Chondrocyte (in vitro differentiated cells): Measurements from ENCODE around the gene STK32B. TPM values are rescaled to one million over a fixed set of nuclear protein-coding genes. Genes with fewer than 3 reads are reported as not detected.

Experiments used
- DNase-seq: peaks from one replicate; pipeline ENCODE4 v3.0.0; 2021; ENCODE audit warnings: mixed read lengths, low spot score
- H3K27ac Mint-ChIP-seq: one replicate; pipeline ENCODE4 v1.8.0; 2021; ENCODE audit warnings: mild to moderate bottlenecking, moderate library complexity, mixed read lengths; ENCODE audit not compliant: unreplicated experiment
- H3K27me3 Mint-ChIP-seq: 2 replicates; pipeline ENCODE4 v1.8.0; 2021; ENCODE audit warnings: low read depth, mixed read lengths
- H3K36me3 Mint-ChIP-seq: 2 replicates; pipeline ENCODE4 v1.8.0; 2021; ENCODE audit warnings: low read depth, mixed read lengths
- H3K4me1 Mint-ChIP-seq: 2 replicates; pipeline ENCODE4 v1.8.0; 2021; ENCODE audit warnings: low read depth, mild to moderate bottlenecking, mixed read lengths
- H3K4me3 Mint-ChIP-seq: one replicate; pipeline ENCODE4 v1.8.0; 2021; ENCODE audit warnings: mild to moderate bottlenecking, moderate library complexity, mixed read lengths; ENCODE audit not compliant: unreplicated experiment
- H3K9me3 Mint-ChIP-seq: 2 replicates; pipeline ENCODE4 v1.8.0; 2021; ENCODE audit warnings: low read depth, mixed read lengths
- total RNA-seq: library from RNA; stranded (reverse); gene quantifications from 3 replicates; pipeline ENCODE4 v1.2.1, GENCODE V29; 2021
- TF ChIP-seq, protein P1 (sequence below): fragments of 200-600 bp; sonication (generic); IDR thresholded peaks from 2 replicates; pipeline ENCODE4 v1.5.0; 2021; ENCODE audit warnings: antibody characterized with exemption, mild to moderate bottlenecking, moderate library complexity

Gene STK32B
- total RNA-seq, 1 donor from 2014 or later, result 14.2 TPM

DNA sequence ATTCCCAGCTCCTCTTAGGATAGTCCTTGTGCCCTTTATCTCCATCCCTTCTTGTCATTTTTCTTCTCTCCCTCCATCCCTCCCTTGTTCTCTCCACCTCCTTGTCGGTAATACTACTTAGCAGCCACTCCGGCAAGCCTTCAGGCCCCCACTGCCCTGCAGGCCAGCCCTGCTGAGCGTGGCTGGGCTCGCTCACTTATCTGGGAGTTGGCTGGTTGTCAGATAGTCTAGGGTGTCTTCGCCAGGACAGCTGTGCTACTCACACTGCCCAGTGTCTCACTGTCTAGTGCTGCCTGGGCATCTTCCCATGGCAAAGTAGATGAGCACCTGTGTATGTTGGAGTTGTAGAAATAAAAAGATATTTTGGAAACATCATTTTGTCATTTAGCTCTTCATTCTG, 75.0 kb downstream of the STK32B start:
- peaks cover 16% of the 10 kb centered on the region for H3K4me1 Mint-ChIP-seq
- H3K36me3 Mint-ChIP-seq, result peaks cover 1% of the 10 kb centered on the region
- H3K27ac Mint-ChIP-seq, result no peak overlapping the region
- H3K27me3 Mint-ChIP-seq, result no peaks in the 10 kb centered on the region
- no peak overlapping the region for H3K4me3 Mint-ChIP-seq
- H3K9me3 Mint-ChIP-seq, result peaks cover 1% of the 10 kb centered on the region
- no peak for DNase-seq
- TF ChIP-seq, protein P1, sequence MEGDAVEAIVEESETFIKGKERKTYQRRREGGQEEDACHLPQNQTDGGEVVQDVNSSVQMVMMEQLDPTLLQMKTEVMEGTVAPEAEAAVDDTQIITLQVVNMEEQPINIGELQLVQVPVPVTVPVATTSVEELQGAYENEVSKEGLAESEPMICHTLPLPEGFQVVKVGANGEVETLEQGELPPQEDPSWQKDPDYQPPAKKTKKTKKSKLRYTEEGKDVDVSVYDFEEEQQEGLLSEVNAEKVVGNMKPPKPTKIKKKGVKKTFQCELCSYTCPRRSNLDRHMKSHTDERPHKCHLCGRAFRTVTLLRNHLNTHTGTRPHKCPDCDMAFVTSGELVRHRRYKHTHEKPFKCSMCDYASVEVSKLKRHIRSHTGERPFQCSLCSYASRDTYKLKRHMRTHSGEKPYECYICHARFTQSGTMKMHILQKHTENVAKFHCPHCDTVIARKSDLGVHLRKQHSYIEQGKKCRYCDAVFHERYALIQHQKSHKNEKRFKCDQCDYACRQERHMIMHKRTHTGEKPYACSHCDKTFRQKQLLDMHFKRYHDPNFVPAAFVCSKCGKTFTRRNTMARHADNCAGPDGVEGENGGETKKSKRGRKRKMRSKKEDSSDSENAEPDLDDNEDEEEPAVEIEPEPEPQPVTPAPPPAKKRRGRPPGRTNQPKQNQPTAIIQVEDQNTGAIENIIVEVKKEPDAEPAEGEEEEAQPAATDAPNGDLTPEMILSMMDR, result no peak

DNA sequence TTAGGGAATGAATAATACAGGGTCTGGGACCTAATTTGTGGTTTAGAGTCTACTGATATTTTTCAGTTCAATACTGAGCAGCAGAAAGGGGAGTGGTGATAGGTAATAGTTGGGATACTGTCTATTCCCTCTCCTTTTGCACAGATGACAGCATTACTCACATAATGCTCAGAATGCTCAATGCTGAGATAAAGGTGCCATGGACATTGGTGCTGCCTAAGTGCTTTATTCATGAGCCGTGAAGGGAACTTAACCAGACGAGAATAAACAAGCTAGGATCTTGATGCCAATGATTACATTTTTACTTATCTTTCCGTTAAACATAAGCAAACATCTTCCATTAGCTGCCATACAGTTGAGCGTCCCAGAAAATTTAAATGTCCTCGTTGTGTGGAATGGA, 75.6 kb downstream of the STK32B start:
- Mint-ChIP-seq H3K4me1 (peaks cover 16% of the 10 kb centered on the region), H3K9me3 (peaks cover 7% of the 10 kb centered on the region), H3K36me3 (peaks cover 1% of the 10 kb centered on the region), H3K4me3 (no peak overlapping the region), H3K27ac (no peak overlapping the region), H3K27me3 (no peaks in the 10 kb centered on the region)
- TF ChIP-seq, protein P1, result no peak
- DNase-seq, result no peak

DNA sequence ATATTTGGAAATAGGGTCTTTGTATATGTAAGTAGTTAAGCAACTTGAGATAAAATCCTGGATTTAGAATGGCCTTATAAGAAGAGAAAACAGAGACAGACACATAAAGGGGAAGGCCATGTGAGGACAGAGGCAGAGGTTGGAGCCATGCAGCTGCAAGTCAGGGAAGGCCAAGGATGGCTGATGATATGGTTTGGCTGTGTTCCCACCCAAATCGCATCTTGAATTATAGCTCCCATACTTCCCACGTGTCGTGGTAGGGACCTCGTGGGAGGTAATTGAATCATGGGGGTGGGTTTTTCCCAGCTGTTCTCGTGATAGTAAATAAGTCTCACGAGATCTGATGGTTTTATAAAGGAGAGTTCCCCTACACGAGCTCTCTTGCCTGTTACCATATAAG, 76.3 kb downstream of the STK32B start:
- TF ChIP-seq, protein P1, result no peak
- Mint-ChIP-seq H3K27ac (no peak overlapping the region), H3K9me3 (peaks cover 7% of the 10 kb centered on the region), H3K36me3 (peaks cover 1% of the 10 kb centered on the region), H3K27me3 (no peaks in the 10 kb centered on the region), H3K4me3 (no peak overlapping the region), H3K4me1 (peaks cover 16% of the 10 kb centered on the region)
- no peak for DNase-seq

DNA sequence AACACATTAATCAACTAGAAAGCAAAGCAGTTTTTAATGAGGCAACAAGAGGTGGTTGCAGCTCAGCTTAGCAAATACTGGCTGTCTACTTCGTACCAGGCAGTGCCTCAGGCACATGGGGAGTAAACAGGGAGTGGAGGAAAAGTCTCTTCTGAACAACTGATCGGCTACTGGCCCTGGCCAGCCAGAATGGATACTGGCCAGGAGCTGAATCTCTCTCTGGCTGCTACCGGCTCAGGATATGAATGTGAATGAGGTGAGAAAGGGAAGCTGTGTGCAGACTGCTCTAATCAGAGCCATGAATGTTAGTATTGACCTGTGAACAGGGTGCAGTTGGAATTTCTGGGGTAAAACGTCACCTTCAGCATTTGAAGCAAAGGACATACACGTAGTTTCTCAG, 77.3 kb downstream of the STK32B start:
- H3K4me1 Mint-ChIP-seq, result peaks cover 20% of the 10 kb centered on the region
- no peak for DNase-seq
- peaks cover 7% of the 10 kb centered on the region for H3K9me3 Mint-ChIP-seq
- TF ChIP-seq, protein P1, result no peak
- no peak overlapping the region for H3K27ac Mint-ChIP-seq
- H3K27me3 Mint-ChIP-seq, result no peaks in the 10 kb centered on the region
- peaks cover 1% of the 10 kb centered on the region for H3K36me3 Mint-ChIP-seq
- H3K4me3 Mint-ChIP-seq, result no peak overlapping the region

DNA sequence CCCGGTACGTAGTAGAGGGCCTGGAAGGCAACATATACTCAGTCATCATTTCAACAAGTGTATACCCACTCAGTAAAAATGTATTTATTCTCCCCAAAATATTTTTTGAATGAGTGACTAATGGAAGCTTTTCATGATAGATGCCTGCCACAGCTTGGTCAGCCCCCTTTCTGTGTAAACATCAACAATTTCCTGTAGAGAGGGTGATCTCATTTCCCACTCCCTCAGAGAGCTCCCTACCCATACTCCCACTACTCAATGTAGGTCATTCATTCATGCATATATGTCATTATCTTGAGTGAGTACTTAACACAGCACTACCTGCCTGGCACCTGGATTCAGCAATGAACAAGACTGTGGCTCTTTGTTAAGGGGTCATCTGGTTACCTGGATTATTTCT, 81.9 kb downstream of the STK32B start:
- Mint-ChIP-seq H3K4me1 (peaks cover 16% of the 10 kb centered on the region), H3K27me3 (no peaks in the 10 kb centered on the region), H3K9me3 (peaks cover 7% of the 10 kb centered on the region), H3K4me3 (no peak overlapping the region), H3K27ac (no peak overlapping the region), H3K36me3 (peaks cover 1% of the 10 kb centered on the region)
- DNase-seq, result no peak
- TF ChIP-seq, protein P1, result no peak
